ENCODE data around the gene RHBDL2.
"Not testable (repeated sequence)": the region's sequence is repeated elsewhere in the genome, so short reads cannot be mapped to it uniquely, and the experiment has no call there.

RHBDL2 gene

GRCh38 chr1:38919130-38919529, 22.5 kb downstream of the RHBDL2 start:
- no peak for DNase-seq (ENCODE audit: low spot score)
- H3K27ac ChIP-seq, result no peak overlapping the region
- ChIA-PET CTCF (interaction anchor here (0.6 to 1.0 kb wide), 2 partner anchors 22 to 501 kb away, joined by 3 read pairs; no protein-coding TSS in a partner anchor), POLR2A (ENCODE audit: low non-redundant PET) (no interaction called here)
- TF ChIP-seq, protein P1, sequence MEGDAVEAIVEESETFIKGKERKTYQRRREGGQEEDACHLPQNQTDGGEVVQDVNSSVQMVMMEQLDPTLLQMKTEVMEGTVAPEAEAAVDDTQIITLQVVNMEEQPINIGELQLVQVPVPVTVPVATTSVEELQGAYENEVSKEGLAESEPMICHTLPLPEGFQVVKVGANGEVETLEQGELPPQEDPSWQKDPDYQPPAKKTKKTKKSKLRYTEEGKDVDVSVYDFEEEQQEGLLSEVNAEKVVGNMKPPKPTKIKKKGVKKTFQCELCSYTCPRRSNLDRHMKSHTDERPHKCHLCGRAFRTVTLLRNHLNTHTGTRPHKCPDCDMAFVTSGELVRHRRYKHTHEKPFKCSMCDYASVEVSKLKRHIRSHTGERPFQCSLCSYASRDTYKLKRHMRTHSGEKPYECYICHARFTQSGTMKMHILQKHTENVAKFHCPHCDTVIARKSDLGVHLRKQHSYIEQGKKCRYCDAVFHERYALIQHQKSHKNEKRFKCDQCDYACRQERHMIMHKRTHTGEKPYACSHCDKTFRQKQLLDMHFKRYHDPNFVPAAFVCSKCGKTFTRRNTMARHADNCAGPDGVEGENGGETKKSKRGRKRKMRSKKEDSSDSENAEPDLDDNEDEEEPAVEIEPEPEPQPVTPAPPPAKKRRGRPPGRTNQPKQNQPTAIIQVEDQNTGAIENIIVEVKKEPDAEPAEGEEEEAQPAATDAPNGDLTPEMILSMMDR (conservative IDR thresholded peaks at IDR 0.05; ENCODE audit: low read depth), result no peak

DNA sequence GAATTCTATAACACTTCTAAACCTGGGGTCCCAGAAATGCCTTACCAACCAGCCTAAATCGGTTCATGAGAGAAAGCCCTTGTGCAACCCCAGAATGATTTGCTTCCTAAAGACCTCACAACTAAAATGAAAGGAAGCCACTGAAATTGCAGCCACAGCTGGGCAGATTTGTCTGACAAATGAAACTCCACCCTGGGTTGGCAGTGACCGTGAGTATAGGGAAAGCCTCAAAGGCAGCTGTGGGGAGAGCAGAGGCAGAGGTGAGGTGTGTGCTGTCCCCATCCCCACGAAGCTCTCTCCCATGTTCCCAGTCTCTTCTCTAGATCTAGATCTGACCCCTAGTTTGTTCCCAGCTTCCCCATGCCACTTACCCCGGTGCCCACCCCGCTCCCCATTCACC, 23.1 kb downstream of the RHBDL2 start:
- CTCF ChIA-PET, result interaction anchor here (0.6 to 1.0 kb wide), 2 partner anchors 22 to 502 kb away, joined by 3 read pairs; no protein-coding TSS in a partner anchor
- POLR2A ChIA-PET (ENCODE audit: low non-redundant PET), result no interaction called here
- no peak for DNase-seq (ENCODE audit: low spot score)
- H3K27ac ChIP-seq, result no peak overlapping the region
- TF ChIP-seq, protein P1 (conservative IDR thresholded peaks at IDR 0.05; ENCODE audit: low read depth), result no peak

GRCh38 chr1:38917772-38918171, 23.9 kb downstream of the RHBDL2 start:
- TF ChIP-seq, protein P1 (conservative IDR thresholded peaks at IDR 0.05; ENCODE audit: low read depth), result no peak
- H3K27ac ChIP-seq, result no peak overlapping the region
- POLR2A ChIA-PET (ENCODE audit: low non-redundant PET), result no interaction called here
- CTCF ChIA-PET, result interaction anchor here (0.6 kb wide), 2 partner anchors 57 to 133 kb away, joined by 3 to 6 read pairs; no protein-coding TSS in a partner anchor
- no peak for DNase-seq (ENCODE audit: low spot score)

GRCh38 chr1:38917337-38917736, 24.3 kb downstream of the RHBDL2 start:
- no peak overlapping the region for H3K27ac ChIP-seq
- ChIA-PET CTCF (interaction anchor here (0.6 to 0.7 kb wide), 3 partner anchors 58 to 466 kb away, joined by 3 to 6 read pairs (median 5); no protein-coding TSS in a partner anchor), POLR2A (ENCODE audit: low non-redundant PET) (no interaction called here)
- no peak for DNase-seq (ENCODE audit: low spot score)
- TF ChIP-seq, protein P1 (conservative IDR thresholded peaks at IDR 0.05; ENCODE audit: low read depth), result no peak

DNA sequence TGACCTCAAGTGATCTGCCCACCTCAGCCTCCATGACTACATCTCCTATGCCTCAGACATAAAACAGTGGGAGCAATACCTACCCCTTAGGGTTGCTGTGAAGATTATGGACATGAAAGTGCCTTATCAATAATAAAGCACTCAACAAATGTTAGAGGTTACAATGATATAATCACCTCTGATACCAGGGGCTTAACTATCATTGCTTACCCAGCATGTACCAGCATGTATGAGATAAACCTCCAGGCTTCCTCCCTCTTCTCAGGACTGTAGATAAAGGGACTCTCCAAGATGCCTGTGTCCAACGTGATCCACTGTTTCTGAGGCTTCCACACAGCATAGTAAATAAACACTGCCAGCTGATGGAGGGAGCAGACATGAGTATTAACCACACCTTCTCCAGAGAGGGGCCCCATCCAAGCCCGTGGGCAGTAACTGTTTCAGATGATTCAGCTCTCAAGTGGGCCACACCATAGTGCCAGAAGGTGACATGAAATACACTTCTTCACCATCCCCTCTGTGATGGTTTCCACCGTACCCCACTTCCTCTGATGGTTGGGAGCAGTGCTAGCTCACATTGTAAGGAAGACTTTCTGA, 26.2 kb downstream of the RHBDL2 start:
- POLR2A ChIA-PET (ENCODE audit: low non-redundant PET), result no interaction called here
- DNase-seq (ENCODE audit: low spot score), result no peak
- no peak overlapping the region for H3K27ac ChIP-seq
- CTCF ChIA-PET, result no interaction called here
- TF ChIP-seq, protein P1 (conservative IDR thresholded peaks at IDR 0.05; ENCODE audit: low read depth), result no peak

- POLR2A ChIA-PET (ENCODE audit: low non-redundant PET), result interaction anchor here (0.7 kb wide), 1 partner anchor 320 kb away, joined by 3 read pairs; no protein-coding TSS in a partner anchor
- H3K27ac ChIP-seq; CTCF ChIA-PET; DNase-seq (ENCODE audit: low spot score): not testable (repeated sequence)
Measured at GRCh38 chr1:38914908-38915307, 26.7 kb downstream of the RHBDL2 start.

GRCh38 chr1:38908821-38909220, 32.8 kb downstream of the RHBDL2 start:
- POLR2A ChIA-PET (ENCODE audit: low non-redundant PET), result no interaction called here
- H3K27ac ChIP-seq, result no peak overlapping the region
- no peak for DNase-seq (ENCODE audit: low spot score)
- CTCF ChIA-PET, result interaction anchor here (0.8 kb wide), 1 partner anchor 764 kb away, joined by 5 read pairs; no protein-coding TSS in a partner anchor
- TF ChIP-seq, protein P1 (conservative IDR thresholded peaks at IDR 0.05; ENCODE audit: low read depth), result no peak
